ENCODE data around the gene ZBTB12.

GRCh38 chr6:31899882-31900722 lies 1.8 kb downstream of the ZBTB12 start:
- TF ChIP-seq, protein P1, sequence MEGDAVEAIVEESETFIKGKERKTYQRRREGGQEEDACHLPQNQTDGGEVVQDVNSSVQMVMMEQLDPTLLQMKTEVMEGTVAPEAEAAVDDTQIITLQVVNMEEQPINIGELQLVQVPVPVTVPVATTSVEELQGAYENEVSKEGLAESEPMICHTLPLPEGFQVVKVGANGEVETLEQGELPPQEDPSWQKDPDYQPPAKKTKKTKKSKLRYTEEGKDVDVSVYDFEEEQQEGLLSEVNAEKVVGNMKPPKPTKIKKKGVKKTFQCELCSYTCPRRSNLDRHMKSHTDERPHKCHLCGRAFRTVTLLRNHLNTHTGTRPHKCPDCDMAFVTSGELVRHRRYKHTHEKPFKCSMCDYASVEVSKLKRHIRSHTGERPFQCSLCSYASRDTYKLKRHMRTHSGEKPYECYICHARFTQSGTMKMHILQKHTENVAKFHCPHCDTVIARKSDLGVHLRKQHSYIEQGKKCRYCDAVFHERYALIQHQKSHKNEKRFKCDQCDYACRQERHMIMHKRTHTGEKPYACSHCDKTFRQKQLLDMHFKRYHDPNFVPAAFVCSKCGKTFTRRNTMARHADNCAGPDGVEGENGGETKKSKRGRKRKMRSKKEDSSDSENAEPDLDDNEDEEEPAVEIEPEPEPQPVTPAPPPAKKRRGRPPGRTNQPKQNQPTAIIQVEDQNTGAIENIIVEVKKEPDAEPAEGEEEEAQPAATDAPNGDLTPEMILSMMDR (conservative IDR thresholded peaks at IDR 0.05): no peak
- TF ChIP-seq EZH2 (IDR thresholded peaks at IDR 0.05; ENCODE audit: low read depth): no peak

All from PC-9 (cell line).